Placental pericyte (primary cell): Measurements from ENCODE around the gene HNMT. TPM values are rescaled to one million over a fixed set of nuclear protein-coding genes. Genes with fewer than 3 reads are reported as not detected.

Source experiments
- total RNA-seq: library from RNA; depleted of rRNA; stranded (reverse); fragments of >200 nt; gene quantifications from 2 replicates; pipeline ENCODE4 v1.2.3, GENCODE V29; 2012

The HNMT gene
- total RNA-seq, result 20.3 and 56.2 TPM in 2 replicates

DNA sequence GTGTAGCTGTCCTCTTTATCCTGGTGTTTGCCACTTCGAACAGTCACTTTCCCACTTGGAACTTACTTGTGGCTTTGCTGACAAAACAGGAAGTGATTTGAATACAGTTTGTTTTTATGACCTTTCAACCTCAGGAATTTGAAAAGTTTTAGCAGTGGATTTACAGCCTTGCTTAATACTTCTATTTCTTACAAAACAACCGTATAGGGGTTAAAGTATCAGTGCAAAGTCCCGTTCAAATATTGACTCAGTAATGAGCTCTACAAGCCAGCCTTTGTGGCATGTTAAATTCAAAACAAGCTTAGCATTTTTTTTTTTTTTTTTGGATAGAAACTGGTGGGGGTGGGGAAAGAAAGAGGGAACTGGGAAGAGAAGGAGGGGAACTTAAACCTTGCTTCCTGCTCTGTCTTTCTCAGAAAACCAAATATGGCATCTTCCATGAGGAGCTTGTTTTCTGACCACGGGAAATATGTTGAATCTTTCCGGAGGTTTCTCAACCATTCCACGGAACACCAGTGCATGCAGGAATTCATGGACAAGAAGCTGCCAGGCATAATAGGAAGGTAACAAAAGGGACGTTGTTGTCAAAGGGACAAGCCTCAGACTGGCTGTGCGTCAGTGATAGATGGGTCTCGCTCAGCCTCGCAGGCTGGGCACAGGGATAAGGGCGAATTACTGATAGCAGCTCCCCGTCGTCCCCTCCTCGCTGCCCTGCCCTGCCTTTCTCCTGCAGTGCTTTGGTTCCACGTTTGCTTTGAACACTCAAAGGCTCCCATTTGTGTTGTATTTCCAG is at the start of gene HNMT:
Gene HNMT, plus strand, starts transcription at position 408 of the 793 bp plus-strand sequence. Its CDS starts 19 bp downstream, at position 427.

